GM18502 (cell line): ENCODE results near the gene TEX26.

Experiments
- ATAC-seq: cut with Tn5 transposase; IDR thresholded peaks from one replicate; pipeline ENCODE4 v1.9.1; 2021; ENCODE audit warnings: mild to moderate bottlenecking; ENCODE audit not compliant: unreplicated experiment, poor library complexity

The TEX26 gene

GRCh38 chr13:30932481-30933353, at the start of gene TEX26:
Gene TEX26 (plus strand): TSS chr13:30932656. CDS start chr13:30932716, 60 bp downstream.
- no peak for ATAC-seq

- no peak for ATAC-seq
These were observed 49.3 kb upstream of the TEX26 start for GRCh38 chr13:30882996-30883766.

GRCh38 chr13:30884543-30884942, 47.9 kb upstream of the TEX26 start:
- ATAC-seq = no peak

GRCh38 chr13:30889196-30889690, 43.2 kb upstream of the TEX26 start:
- ATAC-seq = no peak

DNA sequence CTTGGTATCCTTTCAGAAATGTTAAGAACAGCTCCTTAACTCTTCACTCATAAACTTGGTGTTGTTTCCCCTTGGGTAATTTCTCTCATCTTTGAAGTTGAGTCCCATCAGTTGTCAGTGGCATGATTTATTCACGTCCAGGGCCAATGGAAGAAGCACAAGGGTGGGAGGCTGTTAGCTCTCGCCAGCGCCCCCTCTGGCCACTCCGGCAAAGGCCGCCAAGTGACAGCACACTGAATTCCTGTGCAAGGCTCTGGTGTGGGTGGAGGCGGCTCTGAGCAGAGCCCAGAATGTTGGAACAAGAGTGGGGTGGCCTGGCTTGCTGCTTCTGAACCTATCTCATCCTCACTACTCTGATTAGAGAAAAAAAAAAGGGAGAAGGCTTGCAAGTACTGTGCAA, 39.5 kb upstream of the TEX26 start:
- ATAC-seq = no peak

- no peak for ATAC-seq
These were observed 36.7 kb upstream of the TEX26 start for GRCh38 chr13:30895773-30896172.

DNA sequence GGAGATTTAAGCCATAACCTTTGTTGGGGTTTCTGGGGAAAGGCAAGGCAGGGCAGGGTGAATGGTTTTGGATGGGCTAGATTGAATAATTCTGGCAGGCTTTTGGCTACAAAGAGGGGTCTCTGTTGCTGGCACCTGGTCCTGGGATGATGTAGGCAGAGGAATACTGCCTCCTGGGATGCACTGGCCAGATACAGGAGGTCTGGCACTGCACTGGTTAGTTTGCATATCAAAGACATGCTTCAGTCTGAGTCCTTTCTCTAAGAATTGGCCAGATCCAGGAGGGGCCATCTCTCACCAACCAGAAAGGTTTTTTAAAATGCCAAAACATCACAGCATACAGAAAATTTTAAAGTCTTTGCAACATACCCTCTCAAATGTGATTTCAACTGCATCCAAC, 34.4 kb upstream of the TEX26 start:
- no peak for ATAC-seq

- no peak for ATAC-seq
These were observed 33.7 kb upstream of the TEX26 start for GRCh38 chr13:30898678-30899241.

GRCh38 chr13:30900436-30900835, 32.0 kb upstream of the TEX26 start:
- no peak for ATAC-seq

DNA sequence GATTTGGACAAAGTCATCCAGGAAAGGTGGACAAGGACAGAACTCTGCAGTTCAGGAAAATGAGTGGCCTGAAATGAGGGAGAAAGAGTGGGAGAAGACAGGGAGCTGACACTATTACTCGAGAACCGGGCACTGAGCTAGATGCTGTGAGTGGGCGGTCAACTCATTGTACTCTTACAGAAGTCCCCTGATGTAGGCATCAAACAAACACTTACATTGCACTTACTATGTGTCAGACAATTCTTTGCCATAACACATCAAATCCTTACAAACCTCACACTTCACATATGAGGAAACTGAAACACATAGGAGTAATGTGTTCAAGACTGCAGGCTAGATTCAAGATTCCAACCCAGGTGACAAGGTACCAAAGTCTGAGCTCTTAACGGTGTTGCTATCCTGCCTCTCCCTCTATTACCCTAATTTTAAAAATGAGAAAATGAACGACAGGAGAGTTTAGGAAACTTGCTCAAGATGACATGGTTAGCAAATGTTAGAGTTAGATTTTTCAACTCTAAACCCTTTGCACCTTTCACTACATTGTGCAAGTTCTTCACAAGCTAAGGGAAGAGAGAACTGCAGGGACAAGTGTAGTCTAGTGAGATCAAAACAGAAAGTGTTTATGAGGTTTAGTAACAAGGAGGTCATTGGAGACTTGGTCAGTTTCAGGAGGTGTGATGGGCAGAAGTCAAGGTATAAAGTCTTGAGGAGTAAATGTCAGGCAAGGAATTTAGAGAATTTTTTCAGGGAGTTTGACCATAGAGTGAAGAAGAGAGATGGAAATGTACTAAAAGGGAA, 31.3 kb upstream of the TEX26 start:
- no peak for ATAC-seq

DNA sequence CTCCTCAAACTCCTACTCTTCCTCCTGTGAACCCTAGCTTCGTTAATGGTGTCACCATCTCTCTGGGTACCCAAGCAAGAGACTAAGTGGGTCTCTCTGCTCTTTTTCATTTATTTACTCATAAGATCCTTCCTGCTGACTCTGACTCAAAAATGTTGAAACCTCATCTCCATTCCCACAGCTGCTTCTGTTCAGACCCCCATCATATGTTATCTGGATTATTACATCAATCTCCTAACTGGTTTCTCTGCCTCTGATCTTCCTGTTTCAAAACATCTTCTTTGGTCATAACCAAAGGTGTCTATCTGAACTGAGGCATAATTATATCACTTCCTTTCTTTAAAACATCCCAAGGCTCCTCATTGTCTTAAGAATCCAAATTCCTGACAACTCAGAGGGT, 28.4 kb upstream of the TEX26 start:
- ATAC-seq = no peak

DNA sequence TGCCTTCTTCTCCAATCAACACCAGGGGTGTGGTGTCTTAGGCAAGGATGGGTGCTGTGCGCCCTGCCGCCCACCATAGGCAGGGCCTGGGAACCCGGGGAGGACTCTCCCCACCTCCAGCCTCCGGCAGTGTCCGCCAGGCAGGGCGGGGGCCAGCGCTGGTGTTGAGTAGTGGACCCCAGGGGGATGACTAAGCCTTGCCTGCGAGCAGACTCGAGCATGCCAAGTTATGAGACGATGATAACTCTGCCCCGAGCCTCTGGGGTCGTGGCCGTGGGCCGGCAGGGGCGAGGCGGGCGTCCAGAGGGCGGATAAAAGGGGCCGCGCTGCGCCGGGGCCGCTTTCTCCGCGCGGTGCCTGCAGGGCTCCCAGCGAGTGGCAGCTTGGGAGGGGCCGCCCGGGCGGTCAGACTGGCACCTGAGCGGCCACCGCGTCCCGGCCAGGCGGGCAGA, 26.5 kb upstream of the TEX26 start, which contains the start of gene MEDAG:
TSS of gene MEDAG (plus strand) at position 340 of the 452 bp plus-strand sequence. CDS start 245 bp downstream, outside the sequence.
- ATAC-seq = no peak

DNA sequence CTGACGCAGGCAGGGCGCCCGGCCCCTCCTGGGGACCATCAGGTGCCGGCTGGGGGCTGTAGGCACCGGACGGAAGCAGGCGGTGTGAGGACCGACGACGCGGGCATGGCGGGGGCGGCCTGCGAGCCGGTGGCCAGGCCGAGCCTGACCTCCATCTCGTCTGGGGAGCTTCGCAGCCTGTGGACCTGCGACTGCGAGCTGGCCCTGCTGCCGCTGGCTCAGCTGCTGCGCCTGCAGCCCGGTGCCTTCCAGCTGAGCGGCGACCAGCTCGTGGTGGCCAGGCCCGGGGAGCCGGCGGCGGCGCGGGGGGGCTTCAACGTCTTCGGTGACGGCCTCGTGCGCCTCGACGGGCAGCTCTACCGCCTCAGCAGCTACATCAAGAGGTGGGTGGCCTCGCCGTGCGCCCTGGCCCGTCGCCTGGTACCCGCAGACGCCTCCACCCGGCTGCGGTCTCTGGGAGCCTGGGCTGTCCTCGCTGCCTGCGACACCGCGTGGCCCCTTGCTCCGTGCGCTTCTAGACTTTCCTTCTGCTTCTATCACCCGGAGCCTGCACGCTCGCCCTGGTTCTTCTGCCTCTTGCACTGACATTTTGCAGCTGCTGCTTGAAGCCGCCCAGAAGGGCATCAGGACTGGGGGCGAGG, 25.9 kb upstream of the TEX26 start:
- no peak for ATAC-seq

GRCh38 chr13:30907121-30907861, 25.2 kb upstream of the TEX26 start:
- no peak for ATAC-seq

GRCh38 chr13:30908416-30908980, 24.0 kb upstream of the TEX26 start:
- no peak for ATAC-seq

- no peak for ATAC-seq
These were observed 21.8 kb upstream of the TEX26 start for GRCh38 chr13:30910676-30911075.

DNA sequence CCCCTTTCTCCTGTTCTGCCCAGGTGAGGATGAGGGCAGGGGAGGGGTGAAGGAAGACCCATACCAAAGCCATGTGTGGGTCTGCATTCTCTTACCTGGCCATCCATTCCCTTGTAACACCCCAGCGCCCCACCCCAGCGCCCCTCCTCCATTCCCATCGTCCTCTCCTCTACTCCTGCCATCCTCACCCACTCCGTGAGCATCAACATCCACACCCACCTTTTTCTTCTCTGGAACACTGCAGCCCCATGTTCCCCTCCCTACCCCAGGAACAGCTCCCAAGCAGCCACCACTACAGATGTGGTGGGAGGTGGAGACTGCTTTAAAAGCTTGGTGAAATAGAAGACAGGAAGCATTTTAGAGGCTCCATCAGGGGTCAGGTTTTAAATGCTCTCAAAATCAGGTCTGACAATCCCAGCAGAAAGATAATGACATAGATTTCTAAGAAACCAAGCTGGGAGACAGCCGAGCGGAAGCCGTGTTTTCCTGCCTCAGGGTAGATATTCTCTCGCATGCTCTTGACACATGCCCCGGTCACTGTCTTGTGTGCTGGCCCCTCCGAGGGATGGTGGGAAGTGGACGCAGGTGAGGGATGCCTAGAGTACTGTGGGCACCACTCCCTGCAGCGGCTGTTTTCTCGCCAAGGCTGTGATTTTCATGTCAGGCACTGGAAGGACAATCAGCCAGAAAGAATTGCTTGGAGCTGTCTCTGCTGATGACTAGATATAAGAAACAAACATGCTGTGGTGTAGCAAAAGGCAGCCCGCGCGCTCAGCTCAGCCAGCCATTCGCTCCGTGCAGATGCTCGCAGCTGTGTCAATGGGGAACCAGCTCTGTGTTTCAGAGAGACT, 16.5 kb upstream of the TEX26 start:
- ATAC-seq = no peak

DNA sequence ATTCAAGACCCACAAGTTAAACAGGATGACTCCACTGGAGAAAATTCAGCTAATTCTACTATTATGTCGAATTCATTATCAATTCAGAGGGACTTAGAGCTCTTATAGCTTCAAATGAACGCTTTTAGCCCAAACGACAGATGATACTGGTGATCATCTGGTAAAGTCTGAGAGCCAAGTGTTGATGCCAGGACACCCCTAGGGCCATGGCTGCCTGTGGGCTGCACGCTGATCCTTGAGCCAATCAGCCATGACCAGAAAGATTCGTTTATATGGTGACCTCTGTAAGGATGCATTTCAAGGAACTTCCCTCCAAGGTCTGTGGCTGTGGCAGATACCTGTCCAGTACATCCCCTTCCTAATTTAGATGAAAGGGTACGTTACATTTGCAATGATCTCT, 15.5 kb upstream of the TEX26 start:
- no peak for ATAC-seq
